H1 (cell line): Measurements from ENCODE around the gene LMX1B. TPM values are rescaled to one million over a fixed set of nuclear protein-coding genes. Genes with fewer than 3 reads are reported as not detected.

Experiments used
- EP300 ChIP-seq, 2 experiments: IDR thresholded peaks; 1 replicate in 1 of 2; 2 replicates in 1 of 2; pipeline ENCODE4 v1.6.1; 2011 to 2012; ENCODE audit warnings: low read depth in 2 of 2, low read length in 2 of 2, mild to moderate bottlenecking in 2 of 2, borderline replicate concordance in 1 of 2, inconsistent platforms in 1 of 2, moderate library complexity in 1 of 2
- EZH2 ChIP-seq: fragments of 200-600 bp; sonication (generic); IDR thresholded peaks from 2 replicates; pipeline ENCODE4 v1.7.1; 2012; ENCODE audit warnings: low read depth, mild to moderate bottlenecking, moderate library complexity, low read length, inconsistent platforms; ENCODE audit not compliant: severe bottlenecking
- MAX ChIP-seq: IDR thresholded peaks from 2 replicates; pipeline ENCODE4 v1.6.1; 2012; ENCODE audit warnings: inconsistent platforms
- polyA plus RNA-seq, 7 experiments: library from polyadenylated mRNA; depleted of rRNA in 3 of 7; stranded (reverse) in 5 of 7; unstranded in 2 of 7; fragments of >200 nt in 5 of 7; fragments of 200-250 nt in 2 of 7; gene quantifications; 1 replicate in 5 of 7; 2 replicates in 1 of 7; 4 replicates in 1 of 7; pipeline versions ENCODE4 v1.2.1 to v1.2.3, GENCODE V29; 2011 to 2013; ENCODE audit warnings: missing spikeins in 2 of 7, mixed read lengths in 2 of 7
- total RNA-seq: library from RNA; stranded (reverse); fragmentation: NEBNext Ultra II Directional; extraction: Animal tissue kit (Norgen Biotek cat#: 25700); gene quantifications from 2 replicates; pipeline ENCODE4 v1.2.1, GENCODE V29; 2021
- TF ChIP-seq, protein P1 (sequence below): fragments of 300-600 bp; sonication (generic); IDR thresholded peaks from 2 replicates; pipeline ENCODE4 v1.7.1; 2012; ENCODE audit warnings: low read length, moderate library complexity, mild to moderate bottlenecking, inconsistent platforms; ENCODE audit not compliant: insufficient replicate concordance

Gene LMX1B
- total and polyA plus RNA-seq, 2 of the 8 experiments (the other 6 are each of a cell fraction or from before 2014, with no cell fraction given) = 0.09 to 0.37 TPM

GRCh38 chr9:126674365-126675146 lies 60.8 kb downstream of the LMX1B start (continued):
- TF ChIP-seq, protein P1, sequence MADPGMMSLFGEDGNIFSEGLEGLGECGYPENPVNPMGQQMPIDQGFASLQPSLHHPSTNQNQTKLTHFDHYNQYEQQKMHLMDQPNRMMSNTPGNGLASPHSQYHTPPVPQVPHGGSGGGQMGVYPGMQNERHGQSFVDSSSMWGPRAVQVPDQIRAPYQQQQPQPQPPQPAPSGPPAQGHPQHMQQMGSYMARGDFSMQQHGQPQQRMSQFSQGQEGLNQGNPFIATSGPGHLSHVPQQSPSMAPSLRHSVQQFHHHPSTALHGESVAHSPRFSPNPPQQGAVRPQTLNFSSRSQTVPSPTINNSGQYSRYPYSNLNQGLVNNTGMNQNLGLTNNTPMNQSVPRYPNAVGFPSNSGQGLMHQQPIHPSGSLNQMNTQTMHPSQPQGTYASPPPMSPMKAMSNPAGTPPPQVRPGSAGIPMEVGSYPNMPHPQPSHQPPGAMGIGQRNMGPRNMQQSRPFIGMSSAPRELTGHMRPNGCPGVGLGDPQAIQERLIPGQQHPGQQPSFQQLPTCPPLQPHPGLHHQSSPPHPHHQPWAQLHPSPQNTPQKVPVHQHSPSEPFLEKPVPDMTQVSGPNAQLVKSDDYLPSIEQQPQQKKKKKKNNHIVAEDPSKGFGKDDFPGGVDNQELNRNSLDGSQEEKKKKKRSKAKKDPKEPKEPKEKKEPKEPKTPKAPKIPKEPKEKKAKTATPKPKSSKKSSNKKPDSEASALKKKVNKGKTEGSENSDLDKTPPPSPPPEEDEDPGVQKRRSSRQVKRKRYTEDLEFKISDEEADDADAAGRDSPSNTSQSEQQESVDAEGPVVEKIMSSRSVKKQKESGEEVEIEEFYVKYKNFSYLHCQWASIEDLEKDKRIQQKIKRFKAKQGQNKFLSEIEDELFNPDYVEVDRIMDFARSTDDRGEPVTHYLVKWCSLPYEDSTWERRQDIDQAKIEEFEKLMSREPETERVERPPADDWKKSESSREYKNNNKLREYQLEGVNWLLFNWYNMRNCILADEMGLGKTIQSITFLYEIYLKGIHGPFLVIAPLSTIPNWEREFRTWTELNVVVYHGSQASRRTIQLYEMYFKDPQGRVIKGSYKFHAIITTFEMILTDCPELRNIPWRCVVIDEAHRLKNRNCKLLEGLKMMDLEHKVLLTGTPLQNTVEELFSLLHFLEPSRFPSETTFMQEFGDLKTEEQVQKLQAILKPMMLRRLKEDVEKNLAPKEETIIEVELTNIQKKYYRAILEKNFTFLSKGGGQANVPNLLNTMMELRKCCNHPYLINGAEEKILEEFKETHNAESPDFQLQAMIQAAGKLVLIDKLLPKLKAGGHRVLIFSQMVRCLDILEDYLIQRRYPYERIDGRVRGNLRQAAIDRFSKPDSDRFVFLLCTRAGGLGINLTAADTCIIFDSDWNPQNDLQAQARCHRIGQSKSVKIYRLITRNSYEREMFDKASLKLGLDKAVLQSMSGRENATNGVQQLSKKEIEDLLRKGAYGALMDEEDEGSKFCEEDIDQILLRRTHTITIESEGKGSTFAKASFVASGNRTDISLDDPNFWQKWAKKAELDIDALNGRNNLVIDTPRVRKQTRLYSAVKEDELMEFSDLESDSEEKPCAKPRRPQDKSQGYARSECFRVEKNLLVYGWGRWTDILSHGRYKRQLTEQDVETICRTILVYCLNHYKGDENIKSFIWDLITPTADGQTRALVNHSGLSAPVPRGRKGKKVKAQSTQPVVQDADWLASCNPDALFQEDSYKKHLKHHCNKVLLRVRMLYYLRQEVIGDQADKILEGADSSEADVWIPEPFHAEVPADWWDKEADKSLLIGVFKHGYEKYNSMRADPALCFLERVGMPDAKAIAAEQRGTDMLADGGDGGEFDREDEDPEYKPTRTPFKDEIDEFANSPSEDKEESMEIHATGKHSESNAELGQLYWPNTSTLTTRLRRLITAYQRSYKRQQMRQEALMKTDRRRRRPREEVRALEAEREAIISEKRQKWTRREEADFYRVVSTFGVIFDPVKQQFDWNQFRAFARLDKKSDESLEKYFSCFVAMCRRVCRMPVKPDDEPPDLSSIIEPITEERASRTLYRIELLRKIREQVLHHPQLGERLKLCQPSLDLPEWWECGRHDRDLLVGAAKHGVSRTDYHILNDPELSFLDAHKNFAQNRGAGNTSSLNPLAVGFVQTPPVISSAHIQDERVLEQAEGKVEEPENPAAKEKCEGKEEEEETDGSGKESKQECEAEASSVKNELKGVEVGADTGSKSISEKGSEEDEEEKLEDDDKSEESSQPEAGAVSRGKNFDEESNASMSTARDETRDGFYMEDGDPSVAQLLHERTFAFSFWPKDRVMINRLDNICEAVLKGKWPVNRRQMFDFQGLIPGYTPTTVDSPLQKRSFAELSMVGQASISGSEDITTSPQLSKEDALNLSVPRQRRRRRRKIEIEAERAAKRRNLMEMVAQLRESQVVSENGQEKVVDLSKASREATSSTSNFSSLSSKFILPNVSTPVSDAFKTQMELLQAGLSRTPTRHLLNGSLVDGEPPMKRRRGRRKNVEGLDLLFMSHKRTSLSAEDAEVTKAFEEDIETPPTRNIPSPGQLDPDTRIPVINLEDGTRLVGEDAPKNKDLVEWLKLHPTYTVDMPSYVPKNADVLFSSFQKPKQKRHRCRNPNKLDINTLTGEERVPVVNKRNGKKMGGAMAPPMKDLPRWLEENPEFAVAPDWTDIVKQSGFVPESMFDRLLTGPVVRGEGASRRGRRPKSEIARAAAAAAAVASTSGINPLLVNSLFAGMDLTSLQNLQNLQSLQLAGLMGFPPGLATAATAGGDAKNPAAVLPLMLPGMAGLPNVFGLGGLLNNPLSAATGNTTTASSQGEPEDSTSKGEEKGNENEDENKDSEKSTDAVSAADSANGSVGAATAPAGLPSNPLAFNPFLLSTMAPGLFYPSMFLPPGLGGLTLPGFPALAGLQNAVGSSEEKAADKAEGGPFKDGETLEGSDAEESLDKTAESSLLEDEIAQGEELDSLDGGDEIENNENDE = no peak
- TF ChIP-seq MAX = peak; percentile 40; the same call in 1 of the 2 replicates
- TF ChIP-seq EP300 (IDR thresholded peaks at IDR 0.05; ENCODE audit: borderline replicate concordance in 1 of 2, low read depth in 2 of 2, low read length in 2 of 2) = no peak
- no peak for TF ChIP-seq EZH2
- TF ChIP-seq, all 59 proteins: peak for 3
